IMR-90 (cell line): ENCODE data around the gene SMC4. TPM values are rescaled to one million over a fixed set of nuclear protein-coding genes. Genes with fewer than 3 reads are reported as not detected.
A peak's percentile ranks its signal among the peaks of the same experiment; 100 is the strongest.

Experiments
- ATAC-seq: fragments of 200-7000 bp; cut with Tn5 transposase; 2 replicates; pipeline ENCODE4 v1.9.1; 2020; ENCODE audit warnings: low read depth, mild to moderate bottlenecking, moderate library complexity
- BruUV-seq: library from RNA; stranded (reverse); fragments of 400-500 nt; replicated peaks from 2 replicates; lab custom pipeline; 2021; lab: Mats Ljungman, UMichigan
- CTCF ChIA-PET: fragments of 300-600 bp; formaldehyde crosslinking; extraction: SDS; loops from one replicate; lab custom pipeline; 2021; ENCODE audit warnings: antibody characterized with exemption; lab: Yijun Ruan, JAX
- POLR2A ChIA-PET: fragments of 300-600 bp; sonication (Branson Sonifier 250); formaldehyde crosslinking; loops from one replicate; lab custom pipeline; 2022; ENCODE audit warnings: antibody characterized with exemption; ENCODE audit not compliant: unreplicated experiment; lab: Charles Lee
- DNase-seq: peaks from one replicate; pipeline ENCODE4 v3.0.0; 2013
- H2AFZ ChIP-seq: replicated peaks from 2 replicates; pipeline ENCODE3; 2013; ENCODE audit warnings: low read length, mild to moderate bottlenecking; ENCODE audit not compliant: poor library complexity
- H2AK5ac ChIP-seq: 2 replicates; pipeline ENCODE4 v1.6.1; 2013; ENCODE audit warnings: low read depth, low read length, inconsistent platforms
- H2AK9ac ChIP-seq: replicated peaks from 2 replicates; pipeline ENCODE3; 2013; ENCODE audit warnings: mild to moderate bottlenecking, low read depth, low read length, moderate library complexity; ENCODE audit not compliant: poor library complexity
- H2BK120ac ChIP-seq: 2 replicates; pipeline ENCODE4 v1.6.1; 2013; ENCODE audit warnings: low read depth, low read length, inconsistent platforms
- H2BK15ac ChIP-seq: 3 replicates; pipeline ENCODE4 v1.6.1; 2013; ENCODE audit warnings: low read depth, low read length, inconsistent platforms
- H2BK20ac ChIP-seq: 2 replicates; pipeline ENCODE4 v1.6.1; 2013; ENCODE audit warnings: low read depth, mild to moderate bottlenecking, inconsistent platforms, low read length, moderate library complexity
- H2BK5ac ChIP-seq: 2 replicates; pipeline ENCODE4 v1.6.1; 2013; ENCODE audit warnings: mild to moderate bottlenecking, low read depth, low read length, inconsistent platforms; ENCODE audit not compliant: poor library complexity, severe bottlenecking
- H3K14ac ChIP-seq: replicated peaks from 2 replicates; pipeline ENCODE4 v1.6.1; 2013; ENCODE audit warnings: low read depth, low read length, inconsistent platforms
- H3K18ac ChIP-seq: 2 replicates; pipeline ENCODE4 v1.6.1; 2013; ENCODE audit warnings: low read depth, low read length, control low read depth
- H3K23ac ChIP-seq: 2 replicates; pipeline ENCODE4 v1.6.1; 2013; ENCODE audit warnings: low read depth, low read length, inconsistent platforms
- H3K27ac ChIP-seq: 2 replicates; pipeline ENCODE4 v1.5.1; 2013; ENCODE audit warnings: mild to moderate bottlenecking, control low read depth, low read length; ENCODE audit not compliant: insufficient read depth
- H3K27me3 ChIP-seq: 2 replicates; pipeline ENCODE4 v1.6.1; 2013; ENCODE audit warnings: low read length; ENCODE audit not compliant: control insufficient read depth, insufficient read depth
- H3K36me3 ChIP-seq: 2 replicates; pipeline ENCODE4 v1.6.1; 2013; ENCODE audit warnings: low read length, mixed read lengths; ENCODE audit not compliant: control insufficient read depth, insufficient read depth
- H3K4ac ChIP-seq: 2 replicates; pipeline ENCODE4 v1.6.1; 2013; ENCODE audit warnings: low read depth, low read length, inconsistent platforms
- H3K4me1 ChIP-seq: 2 replicates; pipeline ENCODE4 v1.6.1; 2013; ENCODE audit warnings: low read length, mixed read lengths; ENCODE audit not compliant: control insufficient read depth, insufficient read depth
- H3K4me2 ChIP-seq: 2 replicates; pipeline ENCODE4 v1.6.1; 2013; ENCODE audit warnings: low read depth, mild to moderate bottlenecking, control low read depth, low read length, moderate library complexity
- H3K4me3 ChIP-seq: 2 replicates; pipeline ENCODE4 v1.5.1; 2013; ENCODE audit warnings: low read depth, mild to moderate bottlenecking, control low read depth, low read length, moderate library complexity; ENCODE audit not compliant: insufficient read depth
- H3K56ac ChIP-seq: 2 replicates; pipeline ENCODE4 v1.6.1; 2013; ENCODE audit warnings: low read length, inconsistent platforms; ENCODE audit not compliant: insufficient read depth; ENCODE audit errors: extremely low read depth
- H3K79me1 ChIP-seq, 2 experiments: 2 replicates each; pipeline ENCODE4 v1.6.1; 2013; ENCODE audit warnings: low read length in 2 of 2, inconsistent platforms in 1 of 2, low read depth in 1 of 2
- H3K9ac ChIP-seq: 2 replicates; pipeline ENCODE4 v1.6.1; 2013; ENCODE audit warnings: low read depth, low read length, control low read depth
- H3K9me1 ChIP-seq: 2 replicates; pipeline ENCODE4 v1.6.1; 2013; ENCODE audit warnings: low read length, inconsistent platforms; ENCODE audit not compliant: insufficient read depth
- H3K9me3 ChIP-seq: 2 replicates; pipeline ENCODE4 v1.6.1; 2013; ENCODE audit warnings: low read length; ENCODE audit not compliant: control insufficient read depth, insufficient read depth
- H4K20me1 ChIP-seq: 2 replicates; pipeline ENCODE4 v1.6.1; 2013; ENCODE audit warnings: low read length, inconsistent platforms; ENCODE audit not compliant: insufficient read depth
- H4K5ac ChIP-seq: 2 replicates; pipeline ENCODE4 v1.6.1; 2013; ENCODE audit warnings: mild to moderate bottlenecking, low read depth, low read length, control low read depth
- H4K8ac ChIP-seq, 2 experiments: 2 replicates each; pipeline ENCODE4 v1.6.1; 2013; ENCODE audit warnings: low read depth in 2 of 2, low read length in 2 of 2, control low read depth in 1 of 2, inconsistent platforms in 1 of 2
- H4K91ac ChIP-seq: 2 replicates; pipeline ENCODE4 v1.6.1; 2013; ENCODE audit warnings: low read depth, low read length, inconsistent platforms; ENCODE audit not compliant: insufficient read depth
- BHLHE40 ChIP-seq: fragments of 150-350 bp; IDR thresholded peaks from 2 replicates; pipeline ENCODE4 v1.6.1; 2016; ENCODE audit warnings: mild to moderate bottlenecking, low read depth, low read length
- CEBPB ChIP-seq: IDR thresholded peaks from 2 replicates; pipeline ENCODE4 v1.6.1; 2012; ENCODE audit warnings: low read depth, low read length, improper control_type of control experiment
- CHD1 ChIP-seq: IDR thresholded peaks from 2 replicates; pipeline ENCODE4 v1.6.1; 2012; ENCODE audit warnings: low read depth, low read length, improper control_type of control experiment
- CTCF ChIP-seq: conservative IDR thresholded peaks from 2 replicates; pipeline ENCODE4 v1.5.1; 2012; ENCODE audit warnings: mild to moderate bottlenecking, low read depth, low read length, improper control_type of control experiment
- ELK1 ChIP-seq: fragments of 150-350 bp; IDR thresholded peaks from 2 replicates; pipeline ENCODE4 v1.6.1; 2016; ENCODE audit warnings: low read depth, mild to moderate bottlenecking, low read length, moderate library complexity, borderline replicate concordance
- FOS ChIP-seq: fragments of 150-350 bp; IDR thresholded peaks from 2 replicates; pipeline ENCODE4 v1.6.1; 2016; ENCODE audit warnings: low read depth, low read length
- MAFK ChIP-seq: IDR thresholded peaks from 2 replicates; pipeline ENCODE4 v1.6.1; 2012; ENCODE audit warnings: low read depth, low read length, improper control_type of control experiment
- MAZ ChIP-seq: IDR thresholded peaks from 2 replicates; pipeline ENCODE4 v1.6.1; 2012; ENCODE audit warnings: low read depth, mild to moderate bottlenecking, low read length, improper control_type of control experiment, moderate library complexity, borderline replicate concordance
- MXI1 ChIP-seq: IDR thresholded peaks from 2 replicates; pipeline ENCODE4 v1.6.1; 2012; ENCODE audit warnings: low read depth, mild to moderate bottlenecking, low read length, moderate library complexity, borderline replicate concordance
- NFE2L2 ChIP-seq: fragments of 150-350 bp; IDR thresholded peaks from 2 replicates; pipeline ENCODE4 v1.6.1; 2016; ENCODE audit warnings: low read depth, mild to moderate bottlenecking, low read length
- POLR2A ChIP-seq: IDR thresholded peaks from 2 replicates; pipeline ENCODE4 v1.6.1; 2012; ENCODE audit warnings: mild to moderate bottlenecking, low read depth, low read length
- RAD21 ChIP-seq: IDR thresholded peaks from 2 replicates; pipeline ENCODE4 v1.6.1; 2012; ENCODE audit warnings: low read length, improper control_type of control experiment
- RCOR1 ChIP-seq: IDR thresholded peaks from 2 replicates; pipeline ENCODE4 v1.6.1; 2012; ENCODE audit warnings: mild to moderate bottlenecking, low read length, improper control_type of control experiment; ENCODE audit not compliant: insufficient replicate concordance
- RFX5 ChIP-seq: IDR thresholded peaks from 2 replicates; pipeline ENCODE4 v1.8.0; 2012; ENCODE audit warnings: low read depth, mild to moderate bottlenecking, low read length, moderate library complexity
- SMC3 ChIP-seq: fragments of 150-350 bp; IDR thresholded peaks from 2 replicates; pipeline ENCODE4 v1.6.1; 2016; ENCODE audit warnings: low read depth, mild to moderate bottlenecking, antibody characterized with exemption, low read length, moderate library complexity
- USF2 ChIP-seq: fragments of 150-350 bp; IDR thresholded peaks from 2 replicates; pipeline ENCODE4 v1.6.1; 2017; ENCODE audit warnings: mild to moderate bottlenecking, antibody characterized with exemption, low read length, low read depth
- WGBS, 2 experiments: methylation state at CpG; one replicate each; pipeline versions ENCODE4 v1.1.5 to v1.1.7; 2013; ENCODE audit warnings: missing lambda C conversion rate in 2 of 2; ENCODE audit not compliant: insufficient read length in 1 of 2; ENCODE audit errors: extremely low coverage in 2 of 2; 5-methylcytosine and 5-hydroxymethylcytosine counted together
- dilution Hi-C: fragments of 300-500 bp; cut with HindIII; formaldehyde crosslinking; loops from one replicate; pipeline ENCODE4 v1.14.3; 2018; ENCODE audit warnings: low sequenced_read_pairs; ENCODE audit not compliant: unreplicated experiment
- in situ Hi-C: fragments of 300-500 bp; cut with MboI; formaldehyde crosslinking; loops from 3 replicates; pipeline ENCODE4 v1.14.3; 2019; ENCODE audit warnings: low sequenced_read_pairs, inconsistent platforms, mixed read lengths
- intact Hi-C: fragments of 100-400 bp; cut with micrococcal nuclease; formaldehyde crosslinking; loops from 2 replicates; pipeline ENCODE4 v1.10.0; 2022
- polyA plus RNA-seq, 3 experiments: library from polyadenylated mRNA; depleted of rRNA; stranded (reverse); fragments of >200 nt; gene quantifications; 2 replicates each; pipeline ENCODE4 v1.2.3, GENCODE V29; 2012; ENCODE audit warnings: low replicate concordance in 1 of 3
- total RNA-seq: library from RNA; depleted of rRNA; stranded (reverse); fragments of >200 nt; gene quantifications from 2 replicates; pipeline ENCODE4 v1.2.3, GENCODE V29; 2012

The SMC4 gene
- total and polyA plus RNA-seq, 2 of the 4 experiments (the other 2 are of a cell fraction) = 48.8 to 50.1 TPM

- H3K27ac ChIP-seq = no peak overlapping the region
- POLR2A ChIA-PET = no interaction called here
Observed at GRCh38 chr3:160480931-160481330, 81.5 kb downstream of the SMC4 start.

More at GRCh38 chr3:160480931-160481330, 81.5 kb downstream of the SMC4 start:
- Histone ChIP-seq H3K56ac (no peak overlapping the region), H4K20me1 (no peaks in the 10 kb centered on the region), H3K4me1 (peaks cover 8% of the 10 kb centered on the region), H4K91ac (no peak overlapping the region), H2BK5ac (no peak overlapping the region), H2BK15ac (no peak overlapping the region), H2BK20ac (no peak overlapping the region), H3K9ac (no peak overlapping the region), H3K9me3 (no peaks in the 10 kb centered on the region), H2AK5ac (no peak overlapping the region), H3K4me3 (no peak overlapping the region), H4K5ac (no peak overlapping the region), H3K18ac (no peak overlapping the region), H3K4ac (no peak overlapping the region), H3K36me3 (no peaks in the 10 kb centered on the region), H2AK9ac (peak overlapping the region; percentile 3), H2BK120ac (no peak overlapping the region), H2AFZ (no peak overlapping the region), H3K4me2 (no peak overlapping the region), H3K79me1 (peaks cover 0 to 4% of the 10 kb centered on the region in 2 experiments; a peak in 2 of 4 replicates), H3K23ac (no peak overlapping the region), H3K27me3 (no peaks in the 10 kb centered on the region), H4K8ac (no peak overlapping the region), H3K9me1 (0 out of 2 replicates have a peak, but pooled peaks cover 7% of the 10 kb centered on the region), H3K14ac (no peak overlapping the region)
- no TSS peak for BruUV-seq
- TF ChIP-seq POLR2A = no peak
- no peak for TF ChIP-seq SMC3
- TF ChIP-seq BHLHE40 = no peak
- no peak for TF ChIP-seq NFE2L2
- TF ChIP-seq CEBPB = no peak
- TF ChIP-seq ELK1 = no peak
- TF ChIP-seq MXI1 = no peak
- TF ChIP-seq FOS = no peak
- TF ChIP-seq CTCF = no peak
- TF ChIP-seq CHD1 = no peak
- TF ChIP-seq RFX5 = no peak
- no peak for TF ChIP-seq RAD21
- TF ChIP-seq MAZ = no peak
- no peak for TF ChIP-seq USF2
- no peak for TF ChIP-seq MAFK
- TF ChIP-seq RCOR1 = no peak
- ATAC-seq (no peak), DNase-seq (peak; percentile 40)
- CTCF ChIA-PET = no interaction called here
- WGBS, 2 experiments = 93% methylated on average over 3 of the region's 5 CpGs; no CpG with 5 or more reads in 1 of the 2 experiments
- dilution Hi-C loops (no loop called here), intact Hi-C loops (no loop called here), in situ Hi-C loops (loop anchor here (10.0 kb wide), 1 partner anchor 326 kb away; no protein-coding TSS in a partner anchor)
